Spleen (tissue), 7 donors: ENCODE results near the gene TMEM184A.

Source experiments
- POLR2A ChIP-seq, 3 donors: fragments of 450-650 bp; IDR thresholded peaks; one replicate each; pipeline ENCODE4 v1.5.1; 2017; ENCODE audit warnings: antibody characterized with exemption in 3 of 3, mild to moderate bottlenecking in 1 of 3
- POLR2AphosphoS5 ChIP-seq, 3 donors: sonication (generic); formaldehyde crosslinking; IDR thresholded peaks; one replicate each; pipeline ENCODE4 v1.5.1; 2017; ENCODE audit warnings: antibody characterized with exemption in 3 of 3
- TF ChIP-seq, protein P1 (sequence below), 11 experiments: fragments of 200-600 bp in 7 of 11; fragments of 450-650 bp in 4 of 11; sonication (generic) in 4 of 11; IDR thresholded peaks in 8 of 11; conservative IDR thresholded peaks in 3 of 11; 1 replicate in 7 of 11; 2 replicates in 4 of 11; pipeline versions ENCODE4 v1.4.0 to v1.8.0; 2016 to 2021; ENCODE audit warnings: antibody characterized with exemption in 11 of 11, inconsistent platforms in 4 of 11, mild to moderate bottlenecking in 1 of 11
- donor health status: DM: no; HTN: no; CAD: no; lungs with moderate emphysema.
- donor health status: DM: no; HTN: no; CAD: no.
- donor health status: DM: no; HTN: no; CAD: no.

DNA sequence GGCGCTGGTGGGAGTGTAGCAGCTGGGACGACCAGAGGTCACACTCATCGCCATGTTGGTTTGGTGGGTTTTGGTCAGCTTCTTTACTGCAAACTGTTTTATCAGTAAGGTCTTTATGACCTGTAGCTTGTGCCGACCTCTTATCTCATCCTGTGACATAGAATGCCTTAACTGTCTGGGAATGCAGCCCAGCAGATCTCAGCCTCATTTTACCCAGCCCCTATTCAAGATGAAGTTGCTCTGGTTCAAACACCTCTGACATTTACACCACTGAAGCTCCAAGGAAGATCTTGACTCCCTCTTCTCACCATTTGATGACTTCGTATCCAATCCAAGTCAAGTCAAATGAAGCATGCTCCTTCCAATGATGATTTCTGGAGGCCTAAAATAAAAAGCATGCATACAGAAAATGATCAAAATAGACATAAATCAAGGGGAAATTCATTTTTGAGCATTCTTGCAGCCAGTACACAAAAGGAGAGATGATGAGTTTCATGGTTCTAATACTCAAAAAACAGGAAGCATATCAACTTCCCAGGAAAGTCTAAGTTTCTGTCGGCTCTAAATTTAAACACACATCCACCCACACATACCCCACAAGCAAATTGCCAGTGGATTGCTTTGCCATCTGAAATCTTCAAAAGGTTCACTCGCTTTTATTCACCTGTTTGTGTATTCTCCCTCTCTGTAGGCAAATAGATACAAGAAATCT lies 16.3 kb upstream of the TMEM184A start:
- TF ChIP-seq POLR2A (IDR thresholded peaks at IDR 0.05) (no peak), POLR2AphosphoS5 (IDR thresholded peaks at IDR 0.05) (no peak)
- TF ChIP-seq, protein P1, sequence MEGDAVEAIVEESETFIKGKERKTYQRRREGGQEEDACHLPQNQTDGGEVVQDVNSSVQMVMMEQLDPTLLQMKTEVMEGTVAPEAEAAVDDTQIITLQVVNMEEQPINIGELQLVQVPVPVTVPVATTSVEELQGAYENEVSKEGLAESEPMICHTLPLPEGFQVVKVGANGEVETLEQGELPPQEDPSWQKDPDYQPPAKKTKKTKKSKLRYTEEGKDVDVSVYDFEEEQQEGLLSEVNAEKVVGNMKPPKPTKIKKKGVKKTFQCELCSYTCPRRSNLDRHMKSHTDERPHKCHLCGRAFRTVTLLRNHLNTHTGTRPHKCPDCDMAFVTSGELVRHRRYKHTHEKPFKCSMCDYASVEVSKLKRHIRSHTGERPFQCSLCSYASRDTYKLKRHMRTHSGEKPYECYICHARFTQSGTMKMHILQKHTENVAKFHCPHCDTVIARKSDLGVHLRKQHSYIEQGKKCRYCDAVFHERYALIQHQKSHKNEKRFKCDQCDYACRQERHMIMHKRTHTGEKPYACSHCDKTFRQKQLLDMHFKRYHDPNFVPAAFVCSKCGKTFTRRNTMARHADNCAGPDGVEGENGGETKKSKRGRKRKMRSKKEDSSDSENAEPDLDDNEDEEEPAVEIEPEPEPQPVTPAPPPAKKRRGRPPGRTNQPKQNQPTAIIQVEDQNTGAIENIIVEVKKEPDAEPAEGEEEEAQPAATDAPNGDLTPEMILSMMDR (IDR thresholded peaks at IDR 0.05 in 8 of 11, conservative IDR thresholded peaks at IDR 0.05 in 3 of 11), result no peak
